ENCODE data around the gene RALGDS. TPM values are rescaled to one million over a fixed set of nuclear protein-coding genes. Genes with fewer than 3 reads are reported as not detected.

The RALGDS gene
- total RNA-seq, 1 experiment from 2014 or later, result 36.1 TPM

GRCh38 chr9:133114886-133115603 is 6.0 kb downstream of the RALGDS start:
- RAD21 ChIA-PET (ENCODE audit: low non-redundant PET in 1 of 2, low total read pairs in 2 of 2, uncharacterized antibody in 2 of 2, unreplicated experiment in 2 of 2), result no interaction called here
- Histone ChIP-seq H3K36me3 (ENCODE audit: control insufficient read depth in 1 of 2, insufficient read depth in 2 of 2, low read length in 2 of 2) (peaks cover under 1 to 3% of the 10 kb centered on the region in 2 experiments; a peak in 3 of 4 replicates), H3K9me3 (ENCODE audit: control insufficient read depth in 1 of 2, insufficient read depth in 1 of 2, low read depth in 1 of 2, low read length in 2 of 2) (no peaks in the 10 kb centered on the region), H3K27me3 (ENCODE audit: insufficient read depth, low read length) (no peaks in the 10 kb centered on the region), H3K9ac (ENCODE audit: low read length) (no peak overlapping the region), H2AFZ (ENCODE audit: low read depth, low read length, poor library complexity, severe bottlenecking) (no peak overlapping the region), H3K27ac (ENCODE audit: low read depth, low read length) (no peak overlapping the region), H3K4me1 (ENCODE audit: control insufficient read depth in 1 of 2, insufficient read depth in 2 of 2, low read length in 2 of 2) (peaks cover 3 to 19% of the 10 kb centered on the region in 2 experiments), H3K4me2 (ENCODE audit: low read length) (no peak overlapping the region), H3K4me3 (replicated peaks in 1 of 2; ENCODE audit: low read depth in 1 of 2, low read length in 2 of 2) (no peak overlapping the region), H3K79me2 (ENCODE audit: insufficient read depth, low read length) (peaks cover 38% of the 10 kb centered on the region), H4K20me1 (ENCODE audit: insufficient read depth) (no peaks in the 10 kb centered on the region), H3K9me2 (ENCODE audit: insufficient read depth) (no peaks in the 10 kb centered on the region)
- CTCF ChIA-PET, result interaction anchor here (1.3 kb wide), 1 partner anchor 30 kb away, joined by 5 read pairs; no protein-coding TSS in a partner anchor
- POLR2A ChIA-PET, result no interaction called here
- no peak for TF ChIP-seq MAX (IDR thresholded peaks at IDR 0.05)
- no peak for TF ChIP-seq CEBPB (IDR thresholded peaks at IDR 0.05; ENCODE audit: low read depth)
- TF ChIP-seq EGR1 (IDR thresholded peaks at IDR 0.05; ENCODE audit: low read depth), result no peak
- TF ChIP-seq FOSL1 (IDR thresholded peaks at IDR 0.05; ENCODE audit: low read depth), result no peak
- no peak for TF ChIP-seq CBX3 (IDR thresholded peaks at IDR 0.05; ENCODE audit: low read depth)
- no peak for TF ChIP-seq YY1 (IDR thresholded peaks at IDR 0.05; ENCODE audit: extremely low read depth, insufficient replicate concordance, low read depth, low read length)
- no peak for TF ChIP-seq REST (IDR thresholded peaks at IDR 0.05; ENCODE audit: low read depth)
- TF ChIP-seq SP1 (IDR thresholded peaks at IDR 0.05; ENCODE audit: low read depth), result no peak
- no peak for TF ChIP-seq POLR2A (IDR thresholded peaks at IDR 0.05; ENCODE audit: borderline replicate concordance, extremely low read depth, insufficient read depth, insufficient read length)
- no peak for TF ChIP-seq ZBTB33 (IDR thresholded peaks at IDR 0.05; ENCODE audit: extremely low read depth, insufficient replicate concordance, low read length)
- no peak for TF ChIP-seq CTCF (IDR thresholded peaks at IDR 0.05 in 2 of 3, conservative IDR thresholded peaks at IDR 0.05 in 1 of 3; ENCODE audit: borderline replicate concordance in 1 of 3, insufficient read depth in 1 of 3, low read depth in 2 of 3, low read length in 2 of 3)
- TF ChIP-seq JUND (IDR thresholded peaks at IDR 0.05), result no peak
- no peak for TF ChIP-seq EZH2 (IDR thresholded peaks at IDR 0.05)
- no peak for TF ChIP-seq SRF (IDR thresholded peaks at IDR 0.05; ENCODE audit: low read depth)
- TF ChIP-seq ZNF274 (IDR thresholded peaks at IDR 0.05; ENCODE audit: low read depth, low read length), result no peak
- no peak for ATAC-seq
- no peak for DNase-seq (ENCODE audit: low read depth, low spot score)
- intact Hi-C loops (cut with micrococcal nuclease), result no loop called here
- BruUV-seq (replicated peaks), result no TSS peak
